GM12892 (cell line): ENCODE data around the gene DCC.

Experiments used
- DNase-seq: peaks from one replicate; pipeline ENCODE4 v3.0.0; 2011; ENCODE audit not compliant: insufficient read length
- FAIRE-seq: peaks from 2 replicates; lab custom pipeline; 2011; peaks lifted over from hg19 to GRCh38; lab: Jason Lieb, UNC
- POLR2A ChIP-seq: IDR thresholded peaks from 2 replicates; pipeline ENCODE4 v1.6.1; 2011; ENCODE audit warnings: low read depth, low read length, control low read depth
- POLR2AphosphoS5 ChIP-seq: IDR thresholded peaks from 2 replicates; pipeline ENCODE4 v1.6.1; 2011; ENCODE audit warnings: low read depth, low read length, control low read depth
- TAF1 ChIP-seq: IDR thresholded peaks from 2 replicates; pipeline ENCODE4 v1.6.1; 2011; ENCODE audit warnings: low read depth, mild to moderate bottlenecking, control low read depth, low read length, borderline replicate concordance

DCC gene

DNA sequence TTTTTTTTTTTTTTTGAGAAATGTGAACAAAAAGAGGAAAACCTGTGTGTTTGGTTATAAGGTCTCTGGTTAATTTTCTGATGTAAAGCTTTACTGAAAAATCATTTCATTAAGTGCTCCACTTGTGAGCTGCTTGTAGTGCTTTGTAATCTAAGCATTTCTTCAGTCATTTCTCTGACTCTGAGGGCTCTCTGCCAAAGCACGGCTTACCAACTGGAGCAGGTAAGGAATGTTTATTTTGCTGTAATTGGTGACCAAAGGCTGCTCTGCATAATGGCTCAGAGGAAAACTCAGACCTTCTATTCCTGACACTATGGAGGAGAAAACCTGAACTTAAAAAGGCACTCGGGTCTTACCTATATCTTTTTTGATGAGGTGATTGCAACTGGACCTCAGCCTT lies 1035.6 kb downstream of the DCC start:
- DNase-seq (no peak), FAIRE-seq (no peak)
- no peak for TF ChIP-seq POLR2AphosphoS5
- TF ChIP-seq TAF1: no peak
- no peak for TF ChIP-seq POLR2A

DNA sequence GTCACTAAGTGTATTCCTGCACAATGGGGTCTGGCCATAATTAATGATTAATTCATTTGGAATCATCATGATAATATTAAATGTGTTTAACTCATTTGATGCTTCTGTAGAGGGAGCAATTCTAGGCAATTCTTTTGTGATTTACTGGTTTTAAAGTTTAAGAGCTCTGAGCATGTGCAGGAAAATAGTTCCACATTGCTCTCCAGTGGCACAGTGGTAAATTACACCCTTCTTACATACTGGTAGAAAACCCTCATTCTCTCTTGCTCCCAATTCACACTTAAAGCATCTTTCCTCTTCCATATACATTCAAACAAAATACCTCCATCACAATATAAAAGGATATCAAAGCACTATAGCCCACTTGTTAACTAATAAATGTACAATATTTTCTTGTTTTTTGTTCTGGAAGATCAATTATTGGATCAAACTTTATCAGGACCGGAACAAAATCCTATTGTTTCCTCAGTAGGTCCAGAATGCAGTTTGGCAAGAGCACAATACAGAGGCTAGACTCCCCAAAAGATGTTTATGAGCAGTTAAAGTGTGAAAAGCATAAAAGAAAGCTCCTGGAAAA lies 1040.2 kb downstream of the DCC start:
- FAIRE-seq: no peak
- no peak for DNase-seq
- TF ChIP-seq POLR2AphosphoS5: no peak
- no peak for TF ChIP-seq POLR2A
- TF ChIP-seq TAF1: no peak

DNA sequence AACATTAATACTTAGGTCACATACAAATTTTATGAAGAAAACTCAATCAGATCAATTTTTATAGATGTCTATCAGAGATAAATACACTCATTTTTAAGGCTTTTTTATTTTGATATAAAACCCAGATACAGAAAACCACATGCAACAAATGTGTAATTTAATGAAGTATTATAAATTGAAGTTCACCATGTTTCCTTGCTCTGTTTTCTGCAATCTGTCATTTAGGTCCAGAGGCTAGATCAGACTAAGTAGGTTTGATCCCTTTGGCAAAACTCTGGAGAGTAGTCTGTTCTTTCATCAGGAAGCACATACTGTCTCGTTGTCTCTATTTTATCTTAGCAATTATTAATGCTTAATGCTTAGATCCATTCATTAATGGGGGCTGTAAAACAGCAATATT lies 1042.9 kb downstream of the DCC start:
- FAIRE-seq (no peak), DNase-seq (no peak)
- TF ChIP-seq POLR2AphosphoS5: no peak
- no peak for TF ChIP-seq POLR2A
- TF ChIP-seq TAF1: no peak

DNA sequence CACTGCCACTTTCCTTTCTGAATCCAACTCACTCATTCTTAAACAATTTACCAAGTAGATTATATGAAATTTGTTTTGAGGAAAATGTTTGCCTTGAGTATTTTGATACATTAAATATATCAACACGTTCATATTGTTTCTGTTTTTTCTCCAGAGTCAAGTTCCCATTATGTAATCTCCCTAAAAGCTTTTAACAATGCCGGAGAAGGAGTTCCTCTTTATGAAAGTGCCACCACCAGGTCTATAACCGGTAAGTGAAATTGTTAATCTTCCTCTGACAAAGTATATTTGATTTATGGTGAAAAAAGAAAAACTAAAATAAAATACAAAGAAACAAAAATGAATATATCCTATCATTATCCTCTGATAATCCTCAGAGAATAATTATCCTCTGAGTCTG lies 1045.9 kb downstream of the DCC start:
- no peak for DNase-seq
- FAIRE-seq: no peak
- no peak for TF ChIP-seq TAF1

DNA sequence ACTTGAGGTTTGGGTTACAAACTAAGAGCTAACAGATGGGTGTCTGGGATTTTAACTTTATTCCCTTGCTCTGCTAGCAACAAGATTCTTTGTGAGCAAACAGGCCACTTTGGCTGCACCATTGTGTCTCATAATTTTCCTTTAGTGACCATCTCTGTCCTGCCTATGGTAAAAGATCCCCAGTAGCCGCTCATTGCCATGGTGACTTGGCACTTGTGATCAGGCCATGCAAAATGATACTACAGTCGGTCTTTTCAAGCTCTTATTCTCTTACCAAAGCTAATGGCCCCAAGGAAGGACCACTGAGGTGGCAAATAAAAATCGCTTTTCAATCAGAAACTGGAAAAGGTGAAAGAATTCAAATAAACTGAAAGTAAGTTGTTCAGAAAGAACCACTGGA lies 1047.6 kb downstream of the DCC start:
- DNase-seq (no peak), FAIRE-seq (no peak)
- TF ChIP-seq POLR2AphosphoS5: no peak
- TF ChIP-seq POLR2A: no peak
- no peak for TF ChIP-seq TAF1

DNA sequence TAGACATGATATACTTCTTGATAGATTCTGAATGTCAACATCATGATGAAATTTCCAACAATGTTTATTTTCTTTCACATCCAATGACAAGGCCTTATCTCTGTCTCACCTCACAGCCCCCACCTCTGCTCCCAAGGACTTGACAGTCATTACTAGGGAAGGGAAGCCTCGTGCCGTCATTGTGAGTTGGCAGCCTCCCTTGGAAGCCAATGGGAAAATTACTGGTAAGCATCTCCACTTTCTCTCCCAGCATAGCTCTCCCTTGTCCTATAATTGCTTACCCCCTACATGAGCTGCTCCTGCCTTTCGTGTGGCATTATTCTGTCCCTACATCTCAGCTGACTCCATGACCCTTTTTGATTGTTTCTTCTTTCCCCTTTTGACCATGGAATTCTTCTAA lies 1062.7 kb downstream of the DCC start:
- DNase-seq (no peak), FAIRE-seq (no peak)
- TF ChIP-seq POLR2A (no peak), POLR2AphosphoS5 (no peak), TAF1 (no peak)

DNA sequence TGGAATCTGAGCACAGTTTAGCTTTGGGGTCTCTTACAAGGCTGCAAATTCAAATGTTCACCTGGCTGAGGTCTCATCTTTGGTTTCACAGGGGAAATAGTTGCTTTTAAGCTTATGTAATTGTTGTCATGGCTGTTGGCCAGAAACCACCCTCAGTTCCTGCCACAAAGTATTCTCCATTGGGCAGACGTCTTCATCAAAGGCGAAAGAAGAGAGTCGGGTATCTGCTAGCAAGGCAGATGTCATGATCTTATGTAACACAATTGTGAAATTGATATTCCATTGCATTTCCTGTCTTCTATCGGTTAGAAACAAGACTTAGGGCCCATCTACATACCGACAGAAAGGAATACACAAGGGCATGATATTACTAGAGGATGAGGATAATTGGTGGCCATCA lies 1068.3 kb downstream of the DCC start:
- DNase-seq: no peak
- no peak for TF ChIP-seq POLR2AphosphoS5
- no peak for TF ChIP-seq POLR2A
- TF ChIP-seq TAF1: no peak
- FAIRE-seq: no peak

DNA sequence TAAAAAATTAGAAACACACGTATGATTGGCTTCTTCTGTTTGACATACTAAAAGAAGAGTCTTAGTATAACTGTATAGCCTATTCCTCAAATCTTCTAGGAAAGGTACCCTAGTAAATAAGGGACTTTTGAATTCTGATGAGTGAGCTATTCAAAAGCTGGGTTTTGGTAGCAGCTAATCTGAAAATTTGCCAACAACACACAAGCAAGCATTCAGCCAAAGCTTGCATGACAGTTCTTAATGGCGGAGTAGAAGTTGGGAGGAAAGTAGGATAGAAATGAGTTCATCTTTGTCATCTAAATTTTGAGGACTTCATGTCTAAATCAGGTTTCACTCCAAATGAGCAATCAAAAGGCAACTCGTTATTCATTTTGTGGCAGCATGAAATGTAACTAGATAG lies 1071.5 kb downstream of the DCC start:
- DNase-seq (no peak), FAIRE-seq (no peak)
- TF ChIP-seq POLR2A (no peak), TAF1 (no peak), POLR2AphosphoS5 (no peak)

DNA sequence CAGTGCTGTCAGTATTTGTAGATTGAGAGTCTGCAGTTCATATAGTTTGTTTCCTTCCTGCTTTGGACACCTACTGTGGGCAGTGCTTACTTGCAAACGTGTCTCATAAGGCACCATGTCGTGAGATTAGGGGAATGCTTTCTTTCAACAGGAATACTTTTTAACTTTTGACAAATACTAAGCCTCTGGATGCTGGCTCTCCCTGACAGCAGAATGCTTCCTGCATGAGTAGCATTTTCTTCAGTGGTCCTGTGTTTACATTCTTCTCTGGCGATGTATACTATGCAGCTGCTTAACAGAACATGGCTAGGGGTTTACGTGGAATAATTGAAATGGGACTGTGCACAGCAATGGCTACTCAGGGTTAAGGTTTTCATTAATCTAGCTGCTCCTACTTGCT lies 1077.0 kb downstream of the DCC start:
- FAIRE-seq: no peak
- DNase-seq: no peak
- TF ChIP-seq POLR2A: no peak
- TF ChIP-seq POLR2AphosphoS5: no peak
- no peak for TF ChIP-seq TAF1

DNA sequence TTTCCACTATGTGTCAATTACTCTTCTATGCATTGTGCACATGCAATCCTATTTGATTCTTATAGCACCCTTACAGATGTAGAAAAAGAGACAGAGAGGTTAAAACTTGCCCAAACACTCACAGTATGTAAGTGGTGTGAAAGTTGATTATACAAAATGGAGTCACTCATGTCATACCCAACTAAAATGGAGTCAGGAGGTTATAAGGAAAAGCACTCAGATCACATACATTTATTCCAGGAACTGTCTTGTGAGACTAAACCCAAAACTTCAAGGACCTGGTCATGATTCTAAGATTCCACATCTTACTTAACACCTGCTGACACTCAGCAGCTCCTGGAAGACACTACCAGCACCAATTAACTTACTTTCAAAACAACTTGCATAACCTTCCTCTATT lies 1081.9 kb downstream of the DCC start:
- no peak for TF ChIP-seq POLR2AphosphoS5
- no peak for TF ChIP-seq POLR2A
- no peak for TF ChIP-seq TAF1
- DNase-seq (no peak), FAIRE-seq (no peak)

DNA sequence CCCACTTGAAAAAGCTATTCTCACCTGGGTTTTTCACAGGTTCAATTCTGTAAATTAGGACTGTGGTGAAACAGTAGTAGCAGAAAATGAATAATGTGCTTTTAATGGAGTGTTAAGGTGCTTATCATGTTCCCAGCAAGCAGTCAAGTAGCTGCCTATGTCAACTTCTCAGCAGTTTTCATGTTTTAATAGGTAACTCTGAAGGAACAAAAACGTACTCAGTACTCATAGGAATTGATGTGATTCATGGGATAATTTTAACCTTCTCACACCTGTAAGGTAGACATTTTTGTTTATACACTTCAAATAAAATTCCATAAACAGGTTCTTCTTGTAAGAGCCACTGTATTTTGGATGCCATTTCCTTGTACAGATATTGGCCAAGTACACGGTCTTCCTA lies 1082.9 kb downstream of the DCC start:
- DNase-seq (no peak), FAIRE-seq (no peak)
- TF ChIP-seq POLR2AphosphoS5: no peak
- no peak for TF ChIP-seq TAF1
- TF ChIP-seq POLR2A: no peak

DNA sequence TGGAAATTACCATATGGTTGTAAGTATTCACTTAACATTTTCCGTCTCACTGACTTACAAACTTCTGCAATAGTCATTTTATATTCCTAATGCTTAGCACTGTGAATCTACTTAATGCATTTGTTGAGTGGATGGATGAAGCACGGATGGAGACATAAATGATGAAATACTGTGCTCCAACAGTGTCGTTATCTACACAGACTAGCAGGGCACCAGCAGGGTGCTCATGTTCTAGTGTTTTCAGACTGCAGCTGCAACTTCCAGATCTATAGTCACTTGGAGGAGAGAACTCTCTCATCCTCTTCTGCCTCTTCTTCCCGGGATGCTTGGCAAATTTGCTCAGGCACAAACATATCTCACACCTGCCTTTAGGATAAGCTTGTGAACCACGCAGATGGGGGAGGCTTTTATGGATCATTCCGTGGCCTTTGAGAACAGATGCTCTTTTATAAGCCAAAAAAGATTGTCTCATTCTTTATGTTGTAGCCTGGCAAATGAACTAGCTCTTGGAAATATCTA lies 1086.7 kb downstream of the DCC start:
- TF ChIP-seq POLR2AphosphoS5: no peak
- no peak for TF ChIP-seq POLR2A
- no peak for DNase-seq
- no peak for FAIRE-seq
